ENCODE data around the gene EPYC.

Gene EPYC

DNA sequence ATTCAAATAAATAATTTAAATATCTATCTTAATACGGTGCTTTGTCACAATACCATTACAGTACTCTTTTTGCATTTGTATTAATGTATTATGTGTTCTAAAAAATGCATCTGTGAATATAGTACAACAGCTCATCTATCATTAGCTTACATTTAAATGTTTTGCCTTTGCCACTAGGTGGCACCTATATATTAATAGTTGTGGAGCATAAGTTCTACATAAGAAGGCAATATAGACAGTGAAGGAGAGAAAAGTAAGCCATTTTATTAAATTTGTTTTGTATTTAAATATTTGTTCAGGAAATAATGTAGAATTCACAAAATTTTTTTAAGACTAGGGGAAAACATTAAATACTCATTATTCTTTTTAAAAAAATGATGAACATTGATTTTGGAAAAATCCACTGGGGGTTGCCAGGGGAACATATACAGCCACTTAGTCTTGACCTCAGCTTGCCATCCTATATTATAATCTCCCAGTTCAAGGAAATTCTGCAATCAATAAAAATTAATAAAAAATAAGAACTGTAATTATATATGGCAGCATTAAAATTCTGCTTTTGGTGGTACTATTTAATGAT is 59.6 kb downstream of the EPYC start:
- in situ Hi-C loops (cut with HindIII; ENCODE audit: low pct_ligation_motif_present, low sequenced_read_pairs): no loop called here
- no peak overlapping the region for H3K27ac ChIP-seq
- H3K27me3 ChIP-seq (replicated peaks): no peaks in the 10 kb centered on the region
- TF ChIP-seq, protein P1, sequence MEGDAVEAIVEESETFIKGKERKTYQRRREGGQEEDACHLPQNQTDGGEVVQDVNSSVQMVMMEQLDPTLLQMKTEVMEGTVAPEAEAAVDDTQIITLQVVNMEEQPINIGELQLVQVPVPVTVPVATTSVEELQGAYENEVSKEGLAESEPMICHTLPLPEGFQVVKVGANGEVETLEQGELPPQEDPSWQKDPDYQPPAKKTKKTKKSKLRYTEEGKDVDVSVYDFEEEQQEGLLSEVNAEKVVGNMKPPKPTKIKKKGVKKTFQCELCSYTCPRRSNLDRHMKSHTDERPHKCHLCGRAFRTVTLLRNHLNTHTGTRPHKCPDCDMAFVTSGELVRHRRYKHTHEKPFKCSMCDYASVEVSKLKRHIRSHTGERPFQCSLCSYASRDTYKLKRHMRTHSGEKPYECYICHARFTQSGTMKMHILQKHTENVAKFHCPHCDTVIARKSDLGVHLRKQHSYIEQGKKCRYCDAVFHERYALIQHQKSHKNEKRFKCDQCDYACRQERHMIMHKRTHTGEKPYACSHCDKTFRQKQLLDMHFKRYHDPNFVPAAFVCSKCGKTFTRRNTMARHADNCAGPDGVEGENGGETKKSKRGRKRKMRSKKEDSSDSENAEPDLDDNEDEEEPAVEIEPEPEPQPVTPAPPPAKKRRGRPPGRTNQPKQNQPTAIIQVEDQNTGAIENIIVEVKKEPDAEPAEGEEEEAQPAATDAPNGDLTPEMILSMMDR (IDR thresholded peaks at IDR 0.05; ENCODE audit: low read depth, low read length, missing control alignments): peak; percentile 36
- peak; percentile 24 for DNase-seq
- H3K36me3 ChIP-seq (replicated peaks): no peaks in the 10 kb centered on the region
- no peak overlapping the region for H3K4me3 ChIP-seq (ENCODE audit: low read depth, low read length)

DNA sequence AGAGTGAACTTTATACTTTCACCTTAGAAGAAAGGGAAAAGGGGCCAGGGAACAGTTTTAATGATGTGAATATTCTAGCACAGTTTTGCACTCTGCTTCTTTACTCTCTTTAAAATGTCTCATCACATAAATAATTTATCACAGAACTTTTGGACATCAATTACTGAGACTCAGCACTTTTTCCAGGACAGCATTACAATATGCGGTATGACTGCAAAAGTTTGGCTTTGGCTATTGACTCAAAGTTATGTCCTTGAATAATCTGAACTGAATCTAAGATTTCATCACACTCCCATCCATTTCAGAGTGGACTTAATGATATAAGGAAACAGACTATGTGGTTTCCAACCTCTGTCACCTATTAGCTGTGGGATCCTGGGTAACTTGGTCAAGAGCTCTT is 61.5 kb downstream of the EPYC start:
- DNase-seq: no peak
- no peak overlapping the region for H3K4me3 ChIP-seq (ENCODE audit: low read depth, low read length)
- H3K27ac ChIP-seq: no peak overlapping the region
- TF ChIP-seq, protein P1 (IDR thresholded peaks at IDR 0.05; ENCODE audit: low read depth, low read length, missing control alignments): no peak
- no peaks in the 10 kb centered on the region for H3K27me3 ChIP-seq (replicated peaks)
- in situ Hi-C loops (cut with HindIII; ENCODE audit: low pct_ligation_motif_present, low sequenced_read_pairs): no loop called here
- H3K36me3 ChIP-seq (replicated peaks): no peaks in the 10 kb centered on the region

DNA sequence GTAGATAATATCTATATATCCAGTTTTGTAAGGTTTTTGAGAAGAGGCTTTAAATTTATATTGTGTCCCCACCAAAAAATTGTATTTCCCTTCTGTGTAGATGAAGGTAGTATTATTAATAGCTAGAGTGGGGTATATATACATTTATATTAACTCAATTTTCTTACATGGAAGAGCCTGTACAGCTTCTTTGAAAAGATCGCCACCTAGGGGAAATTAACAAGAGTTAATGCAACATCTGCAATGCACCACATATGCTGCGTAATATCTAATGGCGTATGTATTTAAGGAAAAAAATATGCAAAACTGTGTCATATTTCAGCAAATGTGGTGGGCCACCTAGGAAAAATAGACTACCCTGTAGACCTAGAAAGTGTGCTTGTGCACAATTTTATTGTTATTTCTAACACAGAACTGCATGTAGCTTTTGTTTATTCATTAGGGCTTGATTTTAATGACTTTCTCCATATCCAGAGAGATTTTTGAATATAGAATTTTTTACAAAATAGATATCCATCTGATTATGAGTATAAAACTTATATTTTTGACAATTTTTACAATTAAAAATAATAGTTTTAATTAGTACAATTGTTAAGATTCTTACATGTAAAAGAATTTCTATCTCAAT is 63.8 kb downstream of the EPYC start:
- Histone ChIP-seq H3K27me3 (replicated peaks) (no peaks in the 10 kb centered on the region), H3K4me3 (ENCODE audit: low read depth, low read length) (no peak overlapping the region), H3K27ac (no peak overlapping the region), H3K36me3 (replicated peaks) (no peaks in the 10 kb centered on the region)
- peak; percentile 31 for DNase-seq
- TF ChIP-seq, protein P1 (IDR thresholded peaks at IDR 0.05; ENCODE audit: low read depth, low read length, missing control alignments): peak; percentile 60
- in situ Hi-C loops (cut with HindIII; ENCODE audit: low pct_ligation_motif_present, low sequenced_read_pairs): no loop called here

DNA sequence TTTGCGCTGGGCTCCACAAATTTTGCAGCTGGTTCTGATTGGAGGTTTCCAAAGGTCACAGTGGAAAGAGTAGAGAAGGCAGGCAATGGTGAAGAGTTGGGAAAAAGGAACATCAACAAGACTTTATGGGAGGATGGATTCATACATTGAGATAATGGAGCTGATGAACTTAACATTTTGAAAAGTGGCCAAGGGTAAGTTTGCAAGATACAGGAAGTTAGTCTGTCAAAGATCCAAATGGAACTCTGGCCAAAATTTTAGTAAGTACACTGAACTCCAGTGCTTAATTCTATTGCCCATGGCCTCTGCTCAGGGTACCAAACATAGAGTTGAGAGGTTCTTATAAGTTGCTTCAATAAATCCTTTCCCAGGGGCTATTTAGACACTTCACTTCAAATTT is 65.4 kb downstream of the EPYC start:
- no peak for DNase-seq
- H3K27me3 ChIP-seq (replicated peaks): no peaks in the 10 kb centered on the region
- no peaks in the 10 kb centered on the region for H3K36me3 ChIP-seq (replicated peaks)
- in situ Hi-C loops (cut with HindIII; ENCODE audit: low pct_ligation_motif_present, low sequenced_read_pairs): no loop called here
- no peak overlapping the region for H3K4me3 ChIP-seq (ENCODE audit: low read depth, low read length)
- H3K27ac ChIP-seq: no peak overlapping the region
- TF ChIP-seq, protein P1 (IDR thresholded peaks at IDR 0.05; ENCODE audit: low read depth, low read length, missing control alignments): no peak

DNA sequence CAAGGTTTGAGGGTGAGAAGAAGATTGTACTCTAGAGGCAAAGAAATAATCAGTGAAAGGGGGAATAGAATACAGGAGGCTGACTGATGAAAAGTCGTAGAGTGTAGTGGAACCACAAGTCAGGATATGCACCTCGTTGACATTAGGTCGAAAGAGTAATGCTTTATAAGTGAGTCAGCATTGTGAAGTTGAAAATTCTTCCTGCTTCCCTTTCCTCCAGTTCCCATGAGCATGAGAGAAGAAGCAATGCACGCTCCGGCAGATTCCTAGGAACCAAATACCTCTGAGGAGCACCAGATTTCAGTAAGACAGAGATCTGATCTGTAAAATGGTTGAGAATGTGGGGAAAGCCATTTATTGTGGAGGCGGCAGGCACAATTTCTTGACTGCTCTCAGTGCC is 66.3 kb downstream of the EPYC start:
- H3K4me3 ChIP-seq (ENCODE audit: low read depth, low read length): no peak overlapping the region
- peak; percentile 64 for DNase-seq
- H3K27ac ChIP-seq: peak overlapping the region; percentile 43
- no peaks in the 10 kb centered on the region for H3K36me3 ChIP-seq (replicated peaks)
- TF ChIP-seq, protein P1 (IDR thresholded peaks at IDR 0.05; ENCODE audit: low read depth, low read length, missing control alignments): no peak
- no peaks in the 10 kb centered on the region for H3K27me3 ChIP-seq (replicated peaks)
- in situ Hi-C loops (cut with HindIII; ENCODE audit: low pct_ligation_motif_present, low sequenced_read_pairs): no loop called here

DNA sequence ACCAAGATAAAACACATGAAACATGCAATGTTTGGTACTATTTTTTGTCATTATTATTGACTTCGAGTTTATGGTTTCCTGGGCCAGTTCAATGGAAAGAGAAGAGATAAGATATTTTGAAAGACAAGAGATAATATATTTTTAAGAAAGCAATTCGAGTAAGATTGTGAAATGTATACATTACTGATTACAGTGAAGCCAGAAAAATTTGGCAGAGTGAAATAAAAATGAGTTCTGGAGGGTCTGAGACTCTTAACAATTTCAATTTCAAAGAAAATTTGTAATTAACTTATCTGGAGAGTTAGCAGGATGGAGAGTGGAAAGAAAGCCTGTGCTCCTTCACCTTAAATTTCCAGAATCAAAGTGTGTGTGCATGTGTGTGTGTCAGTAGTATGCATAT is 67.1 kb downstream of the EPYC start:
- no peaks in the 10 kb centered on the region for H3K36me3 ChIP-seq (replicated peaks)
- in situ Hi-C loops (cut with HindIII; ENCODE audit: low pct_ligation_motif_present, low sequenced_read_pairs): no loop called here
- no peak overlapping the region for H3K27ac ChIP-seq
- TF ChIP-seq, protein P1 (IDR thresholded peaks at IDR 0.05; ENCODE audit: low read depth, low read length, missing control alignments): no peak
- H3K27me3 ChIP-seq (replicated peaks): no peaks in the 10 kb centered on the region
- DNase-seq: no peak
- no peak overlapping the region for H3K4me3 ChIP-seq (ENCODE audit: low read depth, low read length)
